HG03354 (cell line): ENCODE measurements around the gene BIRC3.
"Not testable (repeated sequence)": the region's sequence is repeated elsewhere in the genome, so short reads cannot be mapped to it uniquely, and the experiment has no call there.

ENCODE experiments used
- ATAC-seq: cut with Tn5 transposase; IDR thresholded peaks from one replicate; pipeline ENCODE4 v1.9.1; 2021; ENCODE audit warnings: mild to moderate bottlenecking; ENCODE audit not compliant: unreplicated experiment, poor library complexity, severe bottlenecking

BIRC3 gene

DNA sequence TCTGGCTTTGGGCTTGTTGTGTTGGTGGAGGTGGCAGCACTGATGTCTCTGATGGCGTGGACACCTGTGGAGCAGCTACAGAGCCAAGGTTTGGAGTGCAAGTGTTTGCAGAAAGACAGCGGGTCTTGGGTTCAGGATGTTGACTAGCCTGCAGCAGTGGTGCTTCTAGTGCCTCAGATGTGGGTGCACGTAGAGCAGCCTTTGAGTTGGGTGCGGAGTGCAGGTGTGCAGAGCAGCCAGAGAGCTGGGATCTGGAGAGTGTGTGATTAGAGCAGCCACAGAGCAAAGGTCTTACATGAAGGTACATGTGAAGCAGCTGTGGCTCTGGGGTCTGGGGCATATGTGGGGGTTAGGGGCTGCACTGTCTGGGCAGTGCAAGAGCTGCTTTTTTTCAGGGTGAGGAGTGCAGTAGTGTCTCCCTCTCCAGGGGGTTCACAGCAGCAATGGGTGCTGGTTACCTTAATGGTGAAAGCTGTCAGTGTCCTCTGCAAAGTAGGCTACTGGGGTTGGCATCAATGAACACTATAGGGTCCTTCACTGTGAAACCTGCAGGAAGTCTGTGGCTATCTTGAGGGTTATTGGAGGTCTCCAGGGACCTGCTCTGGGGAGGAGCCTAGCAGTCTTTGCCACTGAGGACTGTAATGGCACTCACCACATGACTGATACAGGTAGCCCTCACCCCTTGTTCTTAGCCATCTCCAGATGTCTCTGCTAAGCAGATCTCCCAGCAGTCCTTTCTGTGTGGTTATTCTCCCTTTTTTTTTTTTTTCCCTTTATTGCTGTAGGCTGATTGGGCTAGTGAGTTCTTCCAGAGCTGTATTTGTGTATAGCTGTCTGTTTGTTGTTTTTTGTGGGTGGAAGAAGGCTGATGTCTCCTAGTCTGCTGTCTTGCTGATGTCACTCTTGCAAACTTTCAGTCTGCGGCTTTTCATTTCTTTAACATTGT is 44.1 kb downstream of the BIRC3 start:
- ATAC-seq: peak; percentile 89

DNA sequence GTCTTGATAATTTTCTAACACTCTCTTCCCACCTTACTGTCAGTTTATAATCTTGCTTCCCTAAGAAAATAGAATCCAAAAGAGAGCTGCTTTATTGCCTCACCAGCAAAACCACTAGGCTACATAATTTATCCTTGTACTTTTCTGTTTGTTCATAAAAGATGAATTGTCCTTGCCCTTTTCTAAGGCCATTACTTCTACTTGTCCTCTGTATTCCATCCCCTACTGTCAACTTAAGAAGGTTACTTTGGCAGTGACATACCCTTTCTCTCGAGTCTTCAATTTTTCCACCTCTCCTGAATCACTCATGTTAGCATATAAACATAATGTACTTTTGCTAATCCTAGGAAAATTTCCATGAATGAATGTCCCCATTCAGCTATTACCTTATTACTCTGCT is 47.7 kb downstream of the BIRC3 start:
- no peak for ATAC-seq

DNA sequence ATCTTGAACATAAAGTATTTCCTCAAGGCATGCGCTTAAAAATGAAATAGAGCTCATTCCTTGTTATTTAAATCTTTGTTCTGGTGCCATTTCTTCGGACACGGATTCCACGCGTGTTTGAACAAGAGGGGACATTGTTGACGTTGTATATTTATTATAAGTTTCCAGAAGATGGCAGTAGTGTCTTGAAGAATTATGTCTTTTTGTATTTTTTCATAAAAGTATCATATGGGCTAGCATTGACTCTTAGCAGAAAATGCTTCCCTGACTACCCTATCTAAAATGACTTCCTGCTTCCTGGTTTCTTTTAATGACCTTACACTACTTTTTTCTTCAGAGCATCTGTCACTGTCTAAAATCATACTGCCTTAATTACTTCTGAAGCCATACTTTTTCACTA is 50.1 kb downstream of the BIRC3 start:
- ATAC-seq: no peak

DNA sequence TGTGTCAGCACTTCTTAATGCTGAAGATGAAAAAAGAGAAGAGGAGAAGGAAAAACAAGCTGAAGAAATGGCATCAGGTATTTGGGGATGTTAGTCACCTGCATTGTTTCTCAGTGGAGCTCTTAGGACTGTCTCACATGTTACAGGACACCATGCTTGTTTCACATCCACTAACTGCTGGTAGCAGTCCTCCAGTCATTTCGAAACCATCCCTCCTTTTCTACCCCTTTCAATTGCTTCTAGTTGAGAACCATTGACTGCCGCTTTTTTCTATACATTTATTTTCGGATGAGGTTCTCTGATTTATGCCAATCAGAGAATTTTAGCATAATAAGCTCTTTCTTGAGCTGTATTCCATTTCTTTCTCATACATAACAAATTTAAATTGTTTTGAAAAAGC is 51.2 kb downstream of the BIRC3 start:
- ATAC-seq: peak; percentile 100

DNA sequence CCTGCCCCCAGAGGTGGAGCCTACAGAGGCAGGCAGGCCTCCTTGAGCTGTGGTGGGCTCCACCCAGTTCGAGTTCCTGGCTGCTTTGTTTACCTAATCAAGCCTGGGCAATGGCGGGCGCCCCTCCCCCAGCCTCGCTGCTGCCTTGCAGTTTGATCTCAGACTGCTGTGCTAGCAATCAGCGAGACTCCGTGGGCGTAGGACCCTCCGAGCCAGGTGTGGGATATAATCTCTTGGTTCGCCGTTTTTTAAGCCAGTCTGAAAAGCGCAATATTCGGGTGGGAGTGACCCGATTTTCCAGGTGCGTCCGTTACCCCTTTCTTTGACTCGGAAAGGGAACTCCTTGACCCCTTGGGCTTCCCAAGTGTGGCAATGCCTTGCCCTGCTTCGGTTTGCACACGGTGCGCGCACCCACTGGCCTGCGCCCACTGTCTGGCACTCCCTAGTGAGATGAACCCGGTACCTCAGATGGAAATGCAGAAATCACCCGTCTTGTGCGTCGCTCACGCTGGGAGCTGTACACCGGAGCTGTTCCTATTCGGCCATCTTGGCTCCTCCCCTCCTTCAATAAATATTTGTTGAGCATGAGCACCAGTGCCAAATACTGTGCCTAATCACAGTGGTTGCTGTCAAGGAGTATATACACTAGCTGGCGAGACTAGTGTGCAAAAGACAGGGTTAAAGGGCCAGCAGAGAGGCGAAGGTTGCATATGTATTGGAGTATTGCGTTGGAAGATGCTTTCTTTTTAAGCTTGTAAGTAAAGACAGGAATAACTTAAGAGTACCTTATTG is 57.5 kb downstream of the BIRC3 start:
- not testable (repeated sequence) for ATAC-seq

DNA sequence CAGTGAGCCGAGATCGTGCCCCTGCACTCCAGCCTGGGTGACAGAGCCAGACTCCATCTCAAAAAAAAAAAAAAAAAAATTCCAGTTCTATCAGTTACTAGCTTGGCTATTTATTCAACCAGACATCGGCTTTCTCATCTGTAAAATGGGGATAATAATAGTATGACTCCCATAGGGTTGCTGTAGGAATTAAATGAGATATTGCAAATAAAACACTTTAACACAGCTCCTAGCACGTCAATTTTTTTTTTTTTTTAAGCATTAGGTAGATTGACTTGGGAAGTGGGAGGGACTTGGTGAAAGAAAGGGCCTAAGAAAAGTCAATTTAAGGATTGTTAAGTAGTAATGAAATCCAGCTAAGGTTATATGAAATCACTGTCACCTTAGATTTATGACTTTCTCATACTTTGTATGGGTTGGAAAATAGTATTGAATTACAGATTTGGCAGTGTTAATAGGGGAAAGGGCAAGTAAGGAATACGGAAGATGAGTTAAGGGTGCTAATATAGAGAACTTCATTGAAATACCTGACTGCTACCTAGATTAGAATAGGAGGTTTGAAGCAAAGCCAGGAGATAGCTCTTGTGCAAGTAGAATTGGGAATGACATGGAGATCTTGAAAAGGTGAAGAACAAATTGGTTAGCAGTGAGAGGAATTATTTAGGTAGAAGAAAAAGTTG is 58.6 kb downstream of the BIRC3 start:
- no peak for ATAC-seq

DNA sequence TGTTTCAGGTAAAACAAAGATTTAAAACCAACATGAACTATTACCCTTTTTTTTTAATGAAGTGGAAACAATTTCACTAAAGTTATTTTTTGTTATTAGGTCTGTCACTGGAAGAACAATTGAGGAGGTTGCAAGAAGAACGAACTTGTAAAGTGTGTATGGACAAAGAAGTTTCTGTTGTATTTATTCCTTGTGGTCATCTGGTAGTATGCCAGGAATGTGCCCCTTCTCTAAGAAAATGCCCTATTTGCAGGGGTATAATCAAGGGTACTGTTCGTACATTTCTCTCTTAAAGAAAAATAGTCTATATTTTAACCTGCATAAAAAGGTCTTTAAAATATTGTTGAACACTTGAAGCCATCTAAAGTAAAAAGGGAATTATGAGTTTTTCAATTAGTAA is 60.6 kb downstream of the BIRC3 start:
- ATAC-seq: no peak

DNA sequence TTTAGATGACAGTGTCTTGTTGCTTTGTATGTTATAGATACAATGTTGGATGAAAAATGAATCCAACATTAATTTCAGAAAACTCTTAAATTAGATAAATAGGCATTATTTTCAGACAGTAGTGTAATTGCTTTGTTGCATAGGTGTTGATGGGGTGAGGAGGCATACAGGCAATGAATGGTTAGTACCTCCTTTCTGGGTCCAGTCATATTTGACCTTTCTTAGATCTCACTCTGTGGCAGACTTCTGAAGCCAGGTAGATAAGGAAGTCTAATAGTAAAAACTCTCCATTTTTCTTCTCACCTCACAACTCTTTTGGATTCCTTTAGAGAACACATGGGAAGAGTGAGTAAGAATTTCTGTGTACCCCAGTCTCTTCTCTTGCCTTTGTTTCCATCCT is 61.5 kb downstream of the BIRC3 start:
- no peak for ATAC-seq

DNA sequence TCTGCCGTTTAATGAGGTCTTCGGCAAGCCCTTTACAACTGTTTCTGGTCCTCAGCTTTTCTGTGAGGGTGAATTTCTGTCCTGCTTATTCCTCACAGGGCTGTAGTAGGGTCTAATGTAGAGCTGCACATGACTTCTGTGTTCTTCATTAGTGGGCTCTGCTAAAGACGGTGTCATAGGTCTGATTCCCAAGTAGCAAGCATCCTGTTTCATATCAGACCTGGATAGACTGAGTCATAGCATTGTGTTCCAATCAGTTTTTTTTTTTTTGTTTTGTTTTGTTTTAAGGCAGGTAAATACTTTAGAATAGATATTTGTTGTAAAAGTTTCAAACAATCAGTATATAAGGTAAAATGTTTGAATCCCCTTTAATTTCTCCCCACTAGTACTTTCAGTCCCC is 65.1 kb downstream of the BIRC3 start:
- no peak for ATAC-seq

DNA sequence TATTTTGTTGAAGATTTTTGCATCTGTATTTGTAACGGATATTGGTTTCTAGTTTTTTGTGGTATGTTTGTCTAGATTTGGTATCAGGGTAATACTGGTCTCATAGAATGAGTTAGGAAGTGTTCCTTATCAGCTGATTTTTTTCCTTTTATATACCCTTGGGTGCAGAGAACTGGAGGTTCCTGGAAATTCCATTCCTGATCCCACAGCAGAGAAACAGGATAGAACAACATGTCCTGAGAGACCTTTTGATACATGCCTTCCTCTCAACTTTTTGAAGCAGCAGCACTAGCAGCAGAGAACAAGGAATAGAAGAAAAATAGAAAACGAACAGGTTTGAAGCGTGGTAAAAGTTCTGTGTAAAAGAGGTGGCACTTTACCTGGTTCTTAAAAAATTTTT is 66.6 kb downstream of the BIRC3 start:
- no peak for ATAC-seq

DNA sequence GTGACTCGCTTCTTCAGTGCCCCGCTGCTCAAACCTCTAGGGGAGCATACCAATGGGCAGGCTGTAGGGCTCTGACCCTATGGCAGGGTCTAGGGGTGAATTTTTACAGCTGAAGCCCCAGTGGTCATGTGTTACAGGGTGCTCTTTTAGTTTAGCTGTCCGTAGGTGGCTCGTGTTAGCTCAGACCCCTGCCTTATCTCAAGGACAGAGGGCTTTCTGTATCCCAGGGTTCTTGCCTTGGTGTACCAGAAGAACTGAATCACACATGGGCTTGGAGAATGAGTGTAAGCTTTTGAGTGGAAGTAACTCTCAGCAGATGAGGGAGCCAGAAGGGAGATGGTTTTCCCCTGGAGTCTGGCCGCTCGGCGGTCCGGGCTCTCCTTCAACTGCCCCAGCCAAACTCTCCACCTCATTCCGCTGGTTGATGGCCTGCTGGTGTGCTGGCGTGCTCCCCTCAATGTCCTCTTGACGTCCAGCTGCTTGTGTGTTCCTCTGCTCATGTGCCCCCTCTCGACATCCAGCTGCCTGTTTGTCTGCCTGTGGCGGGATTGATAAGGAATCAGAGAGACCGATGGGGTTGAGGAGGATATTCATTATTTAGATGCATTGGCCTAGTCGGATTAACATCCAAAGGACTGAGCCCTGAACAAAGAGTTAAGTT is 67.3 kb downstream of the BIRC3 start:
- no peak for ATAC-seq

DNA sequence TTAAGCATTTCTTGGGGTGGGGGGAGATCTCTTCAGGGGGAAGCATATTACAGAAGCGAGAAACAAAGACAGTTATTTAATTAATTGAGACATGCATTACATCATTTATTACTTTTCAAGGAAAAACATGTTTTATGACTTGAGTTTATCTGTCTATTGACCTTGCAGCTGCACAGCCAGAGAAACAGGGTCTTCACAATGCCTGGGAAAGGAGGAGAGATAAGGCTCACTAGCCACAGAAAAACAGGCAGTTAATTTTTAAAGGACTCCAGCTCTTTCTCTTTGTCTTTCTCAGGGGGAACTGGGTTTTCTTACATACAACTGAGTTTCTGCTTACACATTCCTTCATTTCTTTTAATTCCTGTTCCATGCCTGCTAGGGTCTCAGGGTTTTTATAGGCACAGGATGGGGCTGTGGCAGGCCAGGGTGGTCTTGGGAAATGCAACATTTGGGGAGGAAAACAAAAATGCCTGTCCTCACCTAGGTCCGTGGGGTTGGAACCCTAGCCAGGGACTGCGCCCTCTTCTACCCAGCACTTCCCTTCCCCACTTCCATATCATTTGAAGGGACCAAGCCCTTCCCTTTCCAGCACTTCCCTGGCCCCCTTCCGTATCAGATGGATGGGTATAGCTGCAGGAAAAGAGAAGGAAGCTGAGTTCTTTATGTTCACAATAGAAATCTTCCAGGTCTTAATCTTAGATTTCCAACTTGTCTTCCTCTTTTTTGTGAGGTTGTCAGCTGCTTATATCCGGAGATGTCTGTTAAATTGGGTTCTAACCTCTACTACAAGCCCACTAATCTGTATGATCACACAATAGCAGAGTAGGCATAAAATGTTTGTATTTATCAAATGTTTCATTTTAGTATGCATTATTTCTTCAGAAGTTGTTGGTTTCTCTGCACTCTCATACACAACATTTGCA is 68.1 kb downstream of the BIRC3 start:
- no peak for ATAC-seq

DNA sequence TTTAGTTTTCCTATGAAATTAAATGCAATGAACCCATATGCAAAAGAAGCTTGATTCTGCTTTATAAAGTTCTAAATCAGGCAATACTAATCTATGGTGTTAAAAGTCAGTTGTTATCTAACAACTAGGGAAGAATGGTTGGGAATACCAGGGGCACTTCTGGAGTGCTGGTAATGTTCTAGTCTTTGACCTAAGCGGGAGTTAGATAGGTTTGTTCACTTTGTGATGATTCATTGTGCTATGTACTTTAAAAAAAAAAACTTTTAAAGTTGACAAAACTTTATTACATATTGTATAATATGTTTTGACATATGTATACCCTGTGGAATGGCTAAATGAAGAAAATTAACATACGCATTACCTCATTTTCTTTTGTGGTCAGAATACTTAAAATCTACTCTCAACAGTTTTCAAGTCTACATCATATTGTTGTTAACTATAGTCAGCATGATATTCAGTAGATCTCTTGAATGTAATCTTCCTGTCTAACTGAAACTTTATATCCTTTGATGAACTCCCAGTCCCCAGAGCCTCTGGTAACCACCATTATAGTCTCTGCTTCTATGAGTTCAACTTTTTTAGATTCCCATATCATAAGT is 69.0 kb downstream of the BIRC3 start:
- ATAC-seq: no peak

DNA sequence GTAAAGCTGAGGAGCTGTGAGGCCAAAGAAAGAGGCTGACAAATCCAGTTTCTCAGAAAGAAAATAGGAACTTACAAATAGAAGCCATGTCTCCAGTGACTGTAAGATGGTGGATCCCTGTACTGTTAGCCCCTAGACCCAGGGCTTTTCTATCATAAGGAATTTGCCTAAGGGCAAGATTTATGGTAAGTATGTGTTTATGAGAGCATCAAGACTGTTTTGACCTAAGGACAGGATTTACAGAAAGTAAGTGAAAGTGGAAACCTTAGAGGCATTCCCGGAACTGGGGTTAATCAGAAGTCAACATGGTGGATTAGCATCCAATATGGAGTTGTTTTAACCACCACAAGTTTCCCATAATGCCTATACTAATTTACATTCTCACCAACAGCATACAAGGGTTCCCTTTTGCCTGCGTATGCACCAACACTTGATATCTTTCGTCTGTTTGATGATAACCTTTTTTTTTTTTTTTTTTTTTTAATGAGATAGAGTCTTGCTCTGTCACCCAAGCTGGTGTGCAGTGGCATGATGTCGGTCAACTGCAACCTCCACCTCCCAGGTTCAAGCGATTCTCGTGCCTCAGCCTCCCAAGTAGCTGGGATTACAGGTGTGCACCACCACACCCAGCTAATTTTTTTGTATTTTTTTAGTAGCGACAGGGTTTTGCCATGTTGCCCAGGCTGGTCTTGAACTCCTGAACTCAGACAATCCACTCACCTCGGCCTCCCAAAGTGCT is 69.9 kb downstream of the BIRC3 start:
- no peak for ATAC-seq
